Testis (tissue), 2 donors: ENCODE results near the gene SLC4A11.

Source experiments
- POLR2A ChIP-seq: fragments of 450-650 bp; IDR thresholded peaks from one replicate; pipeline ENCODE4 v1.6.1; 2017; ENCODE audit warnings: antibody characterized with exemption, mild to moderate bottlenecking, moderate library complexity
- TF ChIP-seq, protein P1 (sequence below), 3 experiments: fragments of 450-650 bp in 2 of 3; fragments of 200-600 bp in 1 of 3; sonication (generic) in 1 of 3; IDR thresholded peaks; one replicate each; pipeline ENCODE4 v1.5.1; 2016 to 2019; ENCODE audit warnings: antibody characterized with exemption in 3 of 3, mild to moderate bottlenecking in 2 of 3, moderate library complexity in 1 of 3

DNA sequence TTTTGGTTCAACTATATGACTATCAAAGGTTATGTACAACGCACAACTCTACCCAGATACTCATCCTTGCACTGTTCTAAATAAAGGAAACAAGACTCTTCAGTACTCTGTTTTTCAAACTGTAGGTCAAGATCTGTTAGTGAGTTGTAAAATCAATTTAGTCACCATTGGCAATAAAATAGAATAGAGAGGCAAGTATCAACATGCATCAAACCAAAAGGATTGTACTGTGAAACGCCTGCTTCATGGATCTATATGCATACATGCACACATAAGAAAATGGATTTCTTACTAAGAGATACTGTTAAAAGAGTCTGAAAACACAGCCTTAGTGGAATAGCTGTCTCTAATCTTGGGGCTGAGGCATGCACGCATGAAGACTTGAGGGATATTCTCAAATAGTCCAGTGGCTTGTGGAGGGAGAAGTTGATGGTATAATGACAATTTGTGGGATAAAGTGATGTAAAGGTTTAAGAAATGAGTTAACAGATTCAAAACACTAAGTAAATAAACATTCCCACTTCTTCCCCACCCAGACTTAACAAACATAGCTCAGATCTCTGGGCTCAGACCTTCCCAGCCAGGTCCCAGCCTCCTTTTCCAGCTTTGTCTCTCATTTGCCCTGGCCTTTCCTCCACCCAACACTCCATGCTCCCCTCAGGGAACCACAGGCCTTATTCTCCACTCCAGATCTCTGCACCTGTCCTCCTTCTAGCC is 54.9 kb downstream of the SLC4A11 start:
- TF ChIP-seq, protein P1, sequence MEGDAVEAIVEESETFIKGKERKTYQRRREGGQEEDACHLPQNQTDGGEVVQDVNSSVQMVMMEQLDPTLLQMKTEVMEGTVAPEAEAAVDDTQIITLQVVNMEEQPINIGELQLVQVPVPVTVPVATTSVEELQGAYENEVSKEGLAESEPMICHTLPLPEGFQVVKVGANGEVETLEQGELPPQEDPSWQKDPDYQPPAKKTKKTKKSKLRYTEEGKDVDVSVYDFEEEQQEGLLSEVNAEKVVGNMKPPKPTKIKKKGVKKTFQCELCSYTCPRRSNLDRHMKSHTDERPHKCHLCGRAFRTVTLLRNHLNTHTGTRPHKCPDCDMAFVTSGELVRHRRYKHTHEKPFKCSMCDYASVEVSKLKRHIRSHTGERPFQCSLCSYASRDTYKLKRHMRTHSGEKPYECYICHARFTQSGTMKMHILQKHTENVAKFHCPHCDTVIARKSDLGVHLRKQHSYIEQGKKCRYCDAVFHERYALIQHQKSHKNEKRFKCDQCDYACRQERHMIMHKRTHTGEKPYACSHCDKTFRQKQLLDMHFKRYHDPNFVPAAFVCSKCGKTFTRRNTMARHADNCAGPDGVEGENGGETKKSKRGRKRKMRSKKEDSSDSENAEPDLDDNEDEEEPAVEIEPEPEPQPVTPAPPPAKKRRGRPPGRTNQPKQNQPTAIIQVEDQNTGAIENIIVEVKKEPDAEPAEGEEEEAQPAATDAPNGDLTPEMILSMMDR (IDR thresholded peaks at IDR 0.05), result no peak
- no peak for TF ChIP-seq POLR2A
